ENCODE measurements around the gene RHBDF1. TPM values are rescaled to one million over a fixed set of nuclear protein-coding genes. Genes with fewer than 3 reads are reported as not detected.

The RHBDF1 gene
- total and polyA plus RNA-seq, 4 donors = 19.0 to 52.7 (median 32.8) TPM

Small RNAs within 50 kb of the gene (small RNA-seq; reads per million reads assigned to genes)
- gene MIR6859-4 (ENCODE audit: low replicate concordance) (not detected), gene Z69720.2 (ENCODE audit: low replicate concordance) (not detected)

Other genes starting within 250 kb of the RHBDF1 start
- 1 to 10 TPM; 4.6 to 5.1 TPM for gene POLR3K, start 19.0 kb downstream of the RHBDF1 start, total RNA-seq
- gene POLR3K, start 19.0 kb downstream of the RHBDF1 start, polyA plus RNA-seq (ENCODE audit: insufficient read length in 2 of 2) = 10 to 100 TPM; 16.9 to 18.8 TPM
- 10 to 100 TPM; 37.2 to 50.3 TPM for gene SNRNP25, start 18.8 kb downstream of the RHBDF1 start, total RNA-seq
- gene SNRNP25, start 18.8 kb downstream of the RHBDF1 start, polyA plus RNA-seq (ENCODE audit: insufficient read length in 2 of 2) = 100 to 1,000 TPM; 114 to 122 TPM
- 10 to 100 TPM; 43.9 to 48.9 TPM for gene MPG, start 5.6 kb upstream of the RHBDF1 start, total RNA-seq
- gene MPG, start 5.6 kb upstream of the RHBDF1 start, polyA plus RNA-seq (ENCODE audit: insufficient read length in 2 of 2) = 10 to 100 TPM; 43.8 to 54.2 TPM
- 10 to 100 TPM; 12.3 to 16.2 TPM for gene NPRL3, start 66.0 kb upstream of the RHBDF1 start, total RNA-seq
- 10 to 100 TPM; 58.7 to 60.1 TPM for gene NPRL3, start 66.0 kb upstream of the RHBDF1 start, polyA plus RNA-seq (ENCODE audit: insufficient read length in 2 of 2)
- 1 to 10 TPM; 1.4 to 5.0 TPM for gene HBZ, start 80.0 kb upstream of the RHBDF1 start, total RNA-seq
- 1 to 10 TPM; 1.1 to 3.3 TPM for gene HBZ, start 80.0 kb upstream of the RHBDF1 start, polyA plus RNA-seq (ENCODE audit: insufficient read length in 2 of 2)
- gene HBM, start 93.3 kb upstream of the RHBDF1 start, total RNA-seq = 10 to 100 TPM; 33.7 to 56.1 TPM
- 1 to 10 TPM; 5.4 to 5.5 TPM for gene HBM, start 93.3 kb upstream of the RHBDF1 start, polyA plus RNA-seq (ENCODE audit: insufficient read length in 2 of 2)
- 1,000 to 10,000 TPM; 1,427 to 3,649 TPM for gene HBA2, start 100.2 kb upstream of the RHBDF1 start, total RNA-seq
- 1,000 to 10,000 TPM; 1,794 to 1,875 TPM for gene HBA2, start 100.2 kb upstream of the RHBDF1 start, polyA plus RNA-seq (ENCODE audit: insufficient read length in 2 of 2)
- 1,000 to 10,000 TPM in 1 of 2 donors, 100 to 1,000 TPM in 1; 718 to 1,778 TPM for gene HBA1, start 104.0 kb upstream of the RHBDF1 start, total RNA-seq
- 1,000 to 10,000 TPM; 1,046 to 1,075 TPM for gene HBA1, start 104.0 kb upstream of the RHBDF1 start, polyA plus RNA-seq (ENCODE audit: insufficient read length in 2 of 2)
- gene HBQ1, start 107.8 kb upstream of the RHBDF1 start, total RNA-seq = 1 to 10 TPM; 6.4 to 6.6 TPM
- 10 to 100 TPM; 10.4 to 11.6 TPM for gene HBQ1, start 107.8 kb upstream of the RHBDF1 start, polyA plus RNA-seq (ENCODE audit: insufficient read length in 2 of 2)
- gene LUC7L, start 156.8 kb upstream of the RHBDF1 start, total RNA-seq = 100 to 1,000 TPM in 1 of 2 donors, 10 to 100 TPM in 1; 63.4 to 117 TPM
- 100 to 1,000 TPM; 158 to 199 TPM for gene LUC7L, start 156.8 kb upstream of the RHBDF1 start, polyA plus RNA-seq (ENCODE audit: insufficient read length in 2 of 2)
- gene FAM234A, start 162.2 kb upstream of the RHBDF1 start, total RNA-seq = 10 to 100 TPM; 34.8 to 55.8 TPM
- 10 to 100 TPM; 60.6 to 66.3 TPM for gene FAM234A, start 162.2 kb upstream of the RHBDF1 start, polyA plus RNA-seq (ENCODE audit: insufficient read length in 2 of 2)
- gene RGS11, start 203.3 kb upstream of the RHBDF1 start, total RNA-seq = 10 to 100 TPM in 1 of 2 donors, 1 to 10 TPM in 1; 7.9 to 13.0 TPM
- gene RGS11, start 203.3 kb upstream of the RHBDF1 start, polyA plus RNA-seq (ENCODE audit: insufficient read length in 2 of 2) = 10 to 100 TPM; 29.5 to 47.5 TPM
- gene ARHGDIG, start 208.0 kb upstream of the RHBDF1 start, total RNA-seq = 10 to 100 TPM; 24.9 to 50.4 TPM
- 100 to 1,000 TPM; 106 to 120 TPM for gene ARHGDIG, start 208.0 kb upstream of the RHBDF1 start, polyA plus RNA-seq (ENCODE audit: insufficient read length in 2 of 2)
- 10 to 100 TPM in 1 of 2 donors, 1 to 10 TPM in 1; 8.0 to 10.5 TPM for gene PDIA2, start 210.5 kb upstream of the RHBDF1 start, total RNA-seq
- 10 to 100 TPM; 37.1 to 38.4 TPM for gene PDIA2, start 210.5 kb upstream of the RHBDF1 start, polyA plus RNA-seq (ENCODE audit: insufficient read length in 2 of 2)